Lower leg skin (tissue), 3 donors: ENCODE measurements around the gene PXDN.

ENCODE experiments used
- CTCF ChIP-seq, 3 donors: fragments of 450-650 bp; IDR thresholded peaks; one replicate each; pipeline ENCODE4 v1.5.1; 2016; ENCODE audit warnings: antibody characterized with exemption in 3 of 3, mild to moderate bottlenecking in 3 of 3, moderate library complexity in 2 of 3
- POLR2A ChIP-seq, 2 donors: fragments of 450-650 bp; IDR thresholded peaks; one replicate each; pipeline ENCODE4 v1.6.1; 2016 to 2017; ENCODE audit warnings: antibody characterized with exemption in 2 of 2, mild to moderate bottlenecking in 1 of 2, moderate library complexity in 1 of 2

GRCh38 chr2:1588051-1588977 lies 156.0 kb downstream of the PXDN start:
- TF ChIP-seq CTCF (IDR thresholded peaks at IDR 0.05): no peak
- TF ChIP-seq POLR2A (IDR thresholded peaks at IDR 0.05): no peak
